Cerebellar nuclear complex (tissue), 1 donor: ENCODE data around the gene ADAMTS3.

Experiments used
- DNase-seq, 2 experiments: peaks; one replicate each; lab custom pipeline; 2025; lab: John Stamatoyannopoulos, UW

Gene ADAMTS3

GRCh38 chr4:72408568-72408967, 160.5 kb downstream of the ADAMTS3 start:
- DNase-seq, result no peak

- no peak for DNase-seq
Measured at GRCh38 chr4:72405417-72405816, 163.6 kb downstream of the ADAMTS3 start.

DNA sequence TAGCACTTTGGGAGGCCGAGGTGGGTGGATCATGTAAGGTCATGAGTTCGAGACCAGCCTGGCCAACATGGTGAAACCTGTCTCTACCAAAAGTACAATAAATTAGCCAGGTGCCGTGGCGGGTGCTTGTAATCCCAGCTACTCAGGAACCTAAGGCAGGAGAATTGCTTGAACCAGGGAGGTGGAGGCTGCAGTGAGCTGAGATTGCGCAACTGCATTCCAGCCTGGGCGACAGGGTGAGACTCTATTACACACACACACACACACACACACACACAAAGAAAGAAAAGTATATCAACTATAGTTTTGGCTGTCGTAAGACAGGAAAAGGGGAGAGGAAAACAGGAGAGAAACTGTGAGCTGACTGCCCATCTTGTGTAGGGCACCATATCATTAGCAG, 171.7 kb downstream of the ADAMTS3 start:
- no peak for DNase-seq

- DNase-seq, result no peak
Measured at GRCh38 chr4:72394012-72394663, 174.9 kb downstream of the ADAMTS3 start.

GRCh38 chr4:72391281-72391680, 177.7 kb downstream of the ADAMTS3 start:
- no peak for DNase-seq

- no peak for DNase-seq
Measured at GRCh38 chr4:72390409-72390808, 178.6 kb downstream of the ADAMTS3 start.

GRCh38 chr4:72388521-72388920, 180.5 kb downstream of the ADAMTS3 start:
- no peak for DNase-seq

GRCh38 chr4:72387959-72388358, 181.1 kb downstream of the ADAMTS3 start:
- DNase-seq, result no peak

DNA sequence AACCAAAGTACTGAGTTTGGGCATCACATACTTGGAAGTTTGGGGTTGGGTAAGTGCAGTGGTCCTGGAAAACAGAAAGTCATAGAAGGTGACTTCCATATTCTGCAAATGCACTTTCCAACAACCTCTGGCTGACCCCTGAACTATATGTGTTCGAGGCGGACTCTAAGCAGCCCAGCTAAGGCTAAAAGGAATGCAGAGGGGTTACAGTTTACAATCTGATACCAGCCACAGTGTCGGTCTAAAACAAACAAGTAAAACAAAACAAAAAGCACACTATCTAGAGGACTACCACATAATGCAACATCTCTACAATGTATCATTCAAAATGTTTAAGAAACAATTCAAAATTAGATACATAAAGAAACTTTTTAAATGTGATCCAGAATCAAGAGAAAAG, 185.6 kb downstream of the ADAMTS3 start:
- DNase-seq, result no peak

DNA sequence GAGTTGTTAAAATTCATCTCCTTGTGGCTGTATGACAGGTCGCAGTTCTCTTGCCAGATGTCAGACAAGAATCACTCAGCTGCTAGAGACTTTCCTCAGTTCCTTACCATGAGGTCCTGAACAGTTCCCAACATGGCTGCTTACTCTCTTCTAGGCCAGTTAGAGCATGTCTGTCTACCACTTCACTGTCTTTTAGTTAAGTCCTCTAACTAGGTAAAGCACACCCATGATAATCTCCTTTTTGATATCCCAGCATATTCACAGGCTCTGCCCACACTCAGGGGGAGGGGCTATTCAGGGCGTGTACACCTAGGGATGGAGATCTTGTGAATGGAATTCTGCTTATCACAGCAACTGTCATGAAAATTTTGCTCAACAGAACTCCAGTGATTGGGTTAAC, 190.1 kb downstream of the ADAMTS3 start:
- no peak for DNase-seq

DNA sequence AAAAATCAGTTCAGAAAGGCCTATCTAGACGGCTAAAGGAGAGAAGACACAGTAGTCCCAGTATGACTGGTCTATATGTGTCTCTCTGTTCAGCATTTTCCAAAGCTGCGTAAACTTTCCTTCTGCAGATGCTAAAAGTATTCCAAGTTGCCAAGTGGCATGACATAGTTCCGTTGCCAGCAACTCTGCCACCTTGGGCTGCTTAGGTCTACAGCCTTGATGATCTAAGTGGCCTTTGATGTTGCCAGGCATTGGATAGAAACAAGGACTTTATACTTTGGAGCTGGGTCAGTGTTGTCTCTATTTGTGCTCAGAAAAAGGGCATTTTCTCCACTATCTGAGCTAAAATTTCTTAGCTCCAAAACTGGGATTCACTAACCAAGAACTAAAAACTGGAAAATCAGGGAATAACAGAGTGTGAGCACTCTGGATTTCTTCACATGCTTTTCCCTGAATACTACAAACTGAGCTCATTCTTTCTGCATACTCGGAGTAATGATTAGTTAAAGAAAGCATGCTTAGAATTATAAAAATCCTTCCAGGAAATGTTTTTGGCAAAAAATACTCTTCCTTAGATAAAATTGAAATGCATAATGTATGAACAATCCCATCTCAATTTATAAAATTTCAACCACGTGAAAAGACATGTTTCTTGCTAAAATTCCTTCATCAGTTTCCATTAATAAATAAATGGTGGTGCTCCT, 191.4 kb downstream of the ADAMTS3 start:
- DNase-seq, result no peak

DNA sequence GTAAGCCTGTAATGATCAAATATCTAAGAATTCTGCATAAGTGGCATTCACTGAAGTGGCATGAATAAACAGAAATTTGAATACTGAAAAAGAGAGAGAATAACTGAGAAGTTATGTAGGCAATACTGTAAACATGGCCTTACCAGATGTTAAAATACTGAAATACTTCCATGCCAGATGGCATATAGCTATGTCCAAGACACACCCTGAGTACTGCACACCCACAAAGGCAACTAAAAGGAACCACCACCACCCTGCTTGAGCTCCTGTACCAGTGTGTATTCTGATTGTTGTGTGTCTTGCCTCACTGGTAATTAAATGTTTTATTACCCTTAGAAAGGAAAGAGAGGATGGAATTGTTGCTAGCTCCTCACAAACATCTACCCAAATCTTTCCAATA, 192.1 kb downstream of the ADAMTS3 start:
- no peak for DNase-seq

- no peak for DNase-seq
Measured at GRCh38 chr4:72375073-72375736, 193.8 kb downstream of the ADAMTS3 start.

DNA sequence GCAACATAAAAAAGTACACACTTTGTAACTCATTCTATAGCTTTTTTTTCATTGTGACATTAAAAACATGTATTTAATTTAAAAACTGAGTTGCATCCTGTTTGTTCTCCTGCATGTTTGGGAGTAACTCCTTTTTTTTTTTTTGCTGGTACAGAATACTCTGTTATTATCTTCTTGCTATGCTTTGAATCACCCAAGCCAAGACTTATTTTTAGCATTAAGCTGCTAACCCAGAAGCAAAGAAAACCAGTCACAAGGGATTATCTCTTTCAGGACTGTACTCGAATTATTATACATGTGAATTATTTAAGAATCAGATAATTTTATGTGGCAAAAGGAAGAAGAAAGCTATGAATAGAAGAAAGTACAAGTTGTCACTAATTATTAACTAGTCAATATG, 194.9 kb downstream of the ADAMTS3 start:
- DNase-seq, result no peak

DNA sequence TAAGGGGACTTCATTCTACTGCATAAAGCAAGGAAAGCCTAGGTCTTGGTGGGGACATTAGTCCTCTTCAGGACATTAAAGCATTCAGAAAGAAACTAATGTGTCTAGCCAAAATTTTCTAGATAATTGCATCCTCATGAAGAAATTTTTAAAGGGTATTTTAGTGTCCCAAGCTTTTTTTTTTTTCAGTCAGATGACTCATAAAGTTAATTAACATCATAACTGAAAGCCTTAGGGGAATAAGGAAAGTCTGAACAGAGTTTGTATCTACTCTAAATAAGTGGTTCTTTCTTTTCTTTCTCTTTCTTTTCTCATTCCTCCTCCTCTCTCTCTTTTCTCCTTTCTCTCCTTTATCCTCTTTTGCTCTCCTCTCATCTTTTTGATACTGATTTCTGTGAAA, 202.4 kb downstream of the ADAMTS3 start:
- no peak for DNase-seq

DNA sequence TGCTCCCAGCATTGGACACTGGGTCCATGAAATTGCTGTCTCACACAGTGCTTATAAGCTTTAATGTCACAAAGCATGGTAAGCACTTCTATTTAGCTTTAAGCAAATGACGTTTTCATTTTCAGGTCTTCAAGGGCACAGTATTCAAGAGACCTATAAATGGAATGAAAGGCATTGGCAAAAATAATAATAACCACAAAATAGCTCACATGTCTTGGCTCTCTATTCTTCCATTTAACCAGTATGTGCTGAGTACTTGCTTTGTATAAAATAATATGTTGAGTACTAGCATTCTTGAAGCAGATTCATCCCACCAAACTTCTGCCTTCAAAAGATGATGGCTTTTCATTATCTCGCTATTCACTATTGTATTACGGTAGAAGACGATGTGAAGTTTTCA, 203.0 kb downstream of the ADAMTS3 start:
- no peak for DNase-seq

GRCh38 chr4:72365016-72365415, 204.0 kb downstream of the ADAMTS3 start:
- DNase-seq, result no peak

DNA sequence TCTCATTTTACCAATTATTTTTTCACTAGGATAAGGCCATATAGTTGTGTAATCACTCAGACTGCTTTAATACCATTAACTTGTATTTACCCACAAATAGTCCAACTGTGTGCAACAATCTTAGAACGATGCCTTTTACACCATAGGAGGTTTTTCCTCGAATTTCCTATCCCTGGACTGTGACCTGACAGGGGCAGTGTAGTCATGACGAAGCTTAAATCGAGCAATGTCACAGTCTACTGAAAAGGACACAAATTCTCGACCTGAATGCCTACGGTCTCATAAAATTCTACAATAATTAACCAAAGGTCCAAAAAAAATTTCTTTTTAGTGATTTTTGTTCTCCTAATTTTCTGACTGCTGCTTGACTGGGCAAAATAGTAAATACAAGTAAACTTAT, 208.9 kb downstream of the ADAMTS3 start:
- DNase-seq, result no peak

DNA sequence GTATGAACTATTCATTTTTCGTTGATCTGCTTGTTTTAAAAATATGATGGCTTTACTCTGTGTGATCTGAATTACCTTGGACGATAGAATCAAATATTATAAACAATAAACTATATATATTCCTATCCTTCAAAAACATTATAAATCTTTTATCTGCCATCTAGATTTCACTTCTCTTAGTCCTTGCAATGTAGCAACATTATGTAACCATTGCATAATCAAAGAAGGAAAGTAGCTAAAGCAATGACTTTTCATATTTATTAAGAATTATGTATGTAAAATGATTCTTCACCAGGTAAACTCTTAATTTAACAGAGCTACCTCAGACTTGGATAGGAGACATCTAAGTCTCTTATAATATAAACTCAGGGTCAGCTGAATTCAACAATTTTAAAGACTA, 210.5 kb downstream of the ADAMTS3 start:
- DNase-seq, result no peak

- DNase-seq, result no peak
Measured at GRCh38 chr4:72357908-72358307, 211.1 kb downstream of the ADAMTS3 start.

DNA sequence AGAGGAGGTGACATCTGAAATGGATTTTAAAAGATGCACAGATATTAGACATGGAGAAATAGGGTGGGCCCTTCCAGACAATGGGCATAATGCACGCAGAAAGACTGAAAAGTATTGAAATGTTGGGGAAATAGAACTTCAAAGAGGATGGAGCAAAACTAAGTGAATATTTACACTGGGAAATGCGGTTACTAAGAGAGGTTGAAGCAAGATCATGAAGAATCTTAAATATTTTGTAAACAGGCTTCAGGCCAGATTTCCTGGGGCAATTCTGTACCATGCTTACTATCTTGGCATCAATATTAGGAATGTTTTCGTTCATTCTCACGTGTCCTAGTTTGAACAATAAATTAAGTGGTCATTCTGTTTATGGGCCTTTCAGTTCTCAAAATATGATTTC, 216.3 kb downstream of the ADAMTS3 start:
- no peak for DNase-seq

GRCh38 chr4:72351521-72351920, 217.5 kb downstream of the ADAMTS3 start:
- no peak for DNase-seq

GRCh38 chr4:72348701-72349100, 220.3 kb downstream of the ADAMTS3 start:
- DNase-seq, result no peak
